H9 (cell line): ENCODE measurements around the gene AP4E1. TPM values are rescaled to one million over a fixed set of nuclear protein-coding genes. Genes with fewer than 3 reads are reported as not detected.

ENCODE experiments used
- DNase-seq: peaks from one replicate; pipeline ENCODE4 v3.0.0-alpha.2; 2017
- H2AFZ ChIP-seq: one replicate; pipeline ENCODE4 v1.6.1; 2013; ENCODE audit warnings: mild to moderate bottlenecking, low read length, control low read depth, moderate library complexity
- H2AK5ac ChIP-seq: 2 replicates; pipeline ENCODE4 v1.6.1; 2013; ENCODE audit warnings: low read length, control low read depth, mixed read lengths; ENCODE audit not compliant: insufficient read length
- H2BK120ac ChIP-seq: one replicate; pipeline ENCODE4 v1.6.1; 2013; ENCODE audit warnings: low read depth, mild to moderate bottlenecking, low read length, control low read depth, inconsistent platforms; ENCODE audit not compliant: poor library complexity, severe bottlenecking
- H2BK12ac ChIP-seq: 2 replicates; pipeline ENCODE4 v1.6.1; 2013; ENCODE audit warnings: low read length, control low read depth, mixed read lengths, low read depth; ENCODE audit not compliant: insufficient read length
- H2BK15ac ChIP-seq: 2 replicates; pipeline ENCODE4 v1.6.1; 2013; ENCODE audit warnings: low read depth, low read length, control low read depth
- H2BK20ac ChIP-seq: one replicate; pipeline ENCODE4 v1.6.1; 2013; ENCODE audit warnings: low read depth, mild to moderate bottlenecking, low read length, control low read depth, inconsistent platforms; ENCODE audit not compliant: poor library complexity, severe bottlenecking
- H2BK5ac ChIP-seq: 2 replicates; pipeline ENCODE4 v1.6.1; 2013; ENCODE audit warnings: low read length, control low read depth, mixed read lengths; ENCODE audit not compliant: insufficient read length
- H3K14ac ChIP-seq: 2 replicates; pipeline ENCODE4 v1.6.1; 2013; ENCODE audit warnings: low read length, control low read depth; ENCODE audit not compliant: insufficient read depth
- H3K18ac ChIP-seq: 2 replicates; pipeline ENCODE4 v1.6.1; 2013; ENCODE audit warnings: low read depth, mild to moderate bottlenecking, mixed read lengths, low read length, control low read depth; ENCODE audit not compliant: insufficient read length
- H3K23ac ChIP-seq: 2 replicates; pipeline ENCODE4 v1.6.1; 2013; ENCODE audit warnings: low read length, control low read depth, mixed read lengths, low read depth; ENCODE audit not compliant: insufficient read length
- H3K23me2 ChIP-seq: 2 replicates; pipeline ENCODE4 v1.6.1; 2013; ENCODE audit warnings: low read depth, mild to moderate bottlenecking, mixed read lengths, low read length, control low read depth; ENCODE audit not compliant: insufficient read length, poor library complexity, severe bottlenecking
- H3K27ac ChIP-seq: 2 replicates; pipeline ENCODE4 v1.5.1; 2013; ENCODE audit warnings: low read length, control low read depth, mixed read lengths, low read depth; ENCODE audit not compliant: insufficient read length
- H3K27me3 ChIP-seq: 2 replicates; pipeline ENCODE4 v1.6.1; 2013; ENCODE audit warnings: low read length, control low read depth, inconsistent platforms; ENCODE audit not compliant: insufficient read depth
- H3K4ac ChIP-seq: 2 replicates; pipeline ENCODE4 v1.6.1; 2013; ENCODE audit warnings: low read depth, mild to moderate bottlenecking, control low read depth, inconsistent platforms, low read length, moderate library complexity
- H3K4me1 ChIP-seq: 2 replicates; pipeline ENCODE4 v1.6.1; 2013; ENCODE audit warnings: low read length, control low read depth, inconsistent platforms; ENCODE audit not compliant: insufficient read depth
- H3K4me2 ChIP-seq: 2 replicates; pipeline ENCODE4 v1.6.1; 2013; ENCODE audit warnings: low read length, control low read depth, mixed read lengths; ENCODE audit not compliant: insufficient read length, insufficient read depth
- H3K56ac ChIP-seq: 2 replicates; pipeline ENCODE4 v1.6.1; 2013; ENCODE audit warnings: low read depth, mild to moderate bottlenecking, mixed read lengths, low read length, control low read depth; ENCODE audit not compliant: insufficient read length
- H3K79me1 ChIP-seq: 2 replicates; pipeline ENCODE4 v1.6.1; 2013; ENCODE audit warnings: low read depth, mild to moderate bottlenecking, moderate library complexity, low read length, control low read depth, inconsistent platforms; ENCODE audit not compliant: insufficient read depth, poor library complexity, severe bottlenecking
- H3K79me2 ChIP-seq: 2 replicates; pipeline ENCODE4 v1.6.1; 2013; ENCODE audit warnings: low read length, control low read depth, inconsistent platforms; ENCODE audit not compliant: insufficient read depth
- H3K9ac ChIP-seq: 2 replicates; pipeline ENCODE4 v1.6.1; 2013; ENCODE audit warnings: low read length, control low read depth, mixed read lengths; ENCODE audit not compliant: insufficient read length; ENCODE audit errors: extremely low read depth
- H3K9me3 ChIP-seq: one replicate; pipeline ENCODE4 v1.6.1; 2013; ENCODE audit warnings: low read depth, low read length, inconsistent platforms; ENCODE audit not compliant: control insufficient read depth
- H3T11ph ChIP-seq: one replicate; pipeline ENCODE4 v1.6.1; 2013; ENCODE audit warnings: mild to moderate bottlenecking, low read length, control low read depth, inconsistent platforms
- H4K20me1 ChIP-seq: one replicate; pipeline ENCODE4 v1.6.1; 2013; ENCODE audit not compliant: control insufficient read depth, insufficient read length, insufficient read depth
- H4K5ac ChIP-seq: 2 replicates; pipeline ENCODE4 v1.6.1; 2013; ENCODE audit warnings: low read depth, mild to moderate bottlenecking, mixed read lengths, low read length, control low read depth; ENCODE audit not compliant: insufficient read length
- H4K8ac ChIP-seq: replicated peaks from 2 replicates; pipeline ENCODE4 v1.6.1; 2013; ENCODE audit warnings: low read length, control low read depth, mixed read lengths, low read depth; ENCODE audit not compliant: insufficient read length
- H4K91ac ChIP-seq: 2 replicates; pipeline ENCODE4 v1.6.1; 2013; ENCODE audit warnings: low read depth, mild to moderate bottlenecking, moderate library complexity, mixed read lengths, low read length, control low read depth; ENCODE audit not compliant: insufficient read length
- H3K27ac Mint-ChIP-seq, 3 experiments: 2 replicates in 2 of 3; 3 replicates in 1 of 3; pipeline ENCODE4 v1.8.0; 2020 to 2021; ENCODE audit warnings: mixed read lengths in 3 of 3, mild to moderate bottlenecking in 1 of 3, moderate library complexity in 1 of 3
- H3K27me3 Mint-ChIP-seq: 2 replicates; pipeline ENCODE4 v1.8.0; 2021; ENCODE audit warnings: low read depth, mild to moderate bottlenecking, moderate library complexity, mixed read lengths
- H3K36me3 Mint-ChIP-seq, 3 experiments: 2 replicates in 2 of 3; 3 replicates in 1 of 3; pipeline ENCODE4 v1.8.0; 2020 to 2021; ENCODE audit warnings: low read depth in 3 of 3, mixed read lengths in 3 of 3; ENCODE audit not compliant: insufficient read depth in 1 of 3
- H3K4me1 Mint-ChIP-seq, 2 experiments: 2 replicates each; pipeline ENCODE4 v1.8.0; 2020; ENCODE audit warnings: mixed read lengths in 2 of 2
- H3K4me3 Mint-ChIP-seq, 2 experiments: 2 replicates in 1 of 2; 3 replicates in 1 of 2; pipeline ENCODE4 v1.8.0; 2020 to 2021; ENCODE audit warnings: mild to moderate bottlenecking in 2 of 2, mixed read lengths in 2 of 2, moderate library complexity in 1 of 2
- H3K9me3 Mint-ChIP-seq, 2 experiments: 2 replicates in 1 of 2; 3 replicates in 1 of 2; pipeline ENCODE4 v1.8.0; 2020; ENCODE audit warnings: mild to moderate bottlenecking in 2 of 2, mixed read lengths in 2 of 2, moderate library complexity in 1 of 2
- CTCF ChIP-seq: fragments of 200-600 bp; sonication (generic); conservative IDR thresholded peaks from 3 replicates; pipeline ENCODE4 v1.8.0; 2021; ENCODE audit warnings: antibody characterized with exemption, mild to moderate bottlenecking
- WGBS: extraction: QIAGEN DNeasy Blood & Tissue Kit; methylation state at CpG from one replicate; pipeline ENCODE4 v1.1.7; 2013; ENCODE audit warnings: missing lambda C conversion rate, low lambda C conversion rate, mixed read lengths; ENCODE audit not compliant: insufficient read length; ENCODE audit errors: extremely low coverage; 5-methylcytosine and 5-hydroxymethylcytosine counted together
- total RNA-seq: library from RNA; stranded (reverse); gene quantifications from 2 replicates; pipeline ENCODE4 v1.2.1, GENCODE V29; 2021

Gene AP4E1
- total RNA-seq, 1 experiment from 2014 or later: 13.8 TPM

DNA sequence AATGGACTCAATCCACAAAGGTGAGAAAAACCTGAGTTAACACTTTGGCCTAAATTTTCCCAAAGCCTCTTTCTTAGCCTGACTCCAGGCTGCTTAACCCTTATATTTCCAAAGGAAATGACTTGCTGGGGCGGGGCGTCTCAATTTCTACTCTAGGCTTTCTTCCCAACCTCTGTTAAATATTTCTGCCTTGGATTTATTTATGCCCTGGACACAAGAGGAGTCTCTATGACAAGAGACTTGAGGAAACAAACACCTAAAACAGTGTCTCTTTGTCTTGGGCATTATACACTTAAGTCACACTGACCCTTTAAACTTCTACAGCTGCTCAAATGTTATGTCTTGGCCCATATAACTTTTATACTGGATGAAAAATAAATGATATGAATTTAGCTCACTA is 28.3 kb upstream of the AP4E1 start:
- no peaks in the 10 kb centered on the region for H3K23me2 ChIP-seq
- Mint-ChIP-seq H3K4me3 (no peak overlapping the region), H3K9me3 (no peaks in the 10 kb centered on the region), H3K4me1 (peaks cover 4 to 5% of the 10 kb centered on the region in 2 experiments; a peak in 3 of 4 replicates), H3K36me3 (no peaks in the 10 kb centered on the region), H3K27me3 (no peaks in the 10 kb centered on the region; the same call in none of the 2 replicates), H3K27ac (no peak overlapping the region)
- H3K23ac ChIP-seq: no peak overlapping the region
- no peak overlapping the region for H2BK12ac ChIP-seq
- H3K56ac ChIP-seq: no peak overlapping the region
- no peak overlapping the region for H3T11ph ChIP-seq
- DNase-seq: no peak
- no peaks in the 10 kb centered on the region for H4K20me1 ChIP-seq
- no peak overlapping the region for H2BK15ac ChIP-seq
- no peak overlapping the region for H3K4ac ChIP-seq
- H3K9me3 ChIP-seq: no peaks in the 10 kb centered on the region
- no CpG with 5 or more reads among the region's 2 CpGs for WGBS
- no peak overlapping the region for H2BK5ac ChIP-seq
- no peak overlapping the region for H4K91ac ChIP-seq
- H2AFZ ChIP-seq: no peak overlapping the region
- no peaks in the 10 kb centered on the region for H3K27me3 ChIP-seq
- no peak overlapping the region for H3K27ac ChIP-seq
- TF ChIP-seq CTCF: no peak
- no peaks in the 10 kb centered on the region for H3K4me1 ChIP-seq
- H2AK5ac ChIP-seq: no peak overlapping the region
- no peak overlapping the region for H4K5ac ChIP-seq
- no peak overlapping the region for H2BK20ac ChIP-seq
- no peak overlapping the region for H3K18ac ChIP-seq
- no peak overlapping the region for H4K8ac ChIP-seq
- H3K14ac ChIP-seq: no peak overlapping the region
- H2BK120ac ChIP-seq: no peak overlapping the region
- H3K79me2 ChIP-seq: no peaks in the 10 kb centered on the region
- no peak overlapping the region for H3K9ac ChIP-seq
- no peak overlapping the region for H3K4me2 ChIP-seq
- H3K79me1 ChIP-seq: no peaks in the 10 kb centered on the region
